Activated CD4-positive, alpha-beta T cell treated with anti-CD3 and anti-CD28 coated beads, Interleukin-2, amount 50 U/mL, for 16 hours (primary cell): Measurements from ENCODE around the gene FUT7.
A peak's percentile ranks its signal among the peaks of the same experiment; 100 is the strongest.

ENCODE experiments used
- DNase-seq: peaks from one replicate; pipeline ENCODE4 v3.0.0-alpha.2; 2020

The FUT7 gene

GRCh38 chr9:137001857-137002645 is 29.8 kb downstream of the FUT7 start:
- no peak for DNase-seq

GRCh38 chr9:137000177-137000930 is 31.5 kb downstream of the FUT7 start:
- DNase-seq, result peak; percentile 70

- peak; percentile 27 for DNase-seq
Measured at GRCh38 chr9:136997830-136998234, 34.1 kb downstream of the FUT7 start.

GRCh38 chr9:136997371-136997770 is 34.5 kb downstream of the FUT7 start:
- no peak for DNase-seq

- peak; percentile 20 for DNase-seq
Measured at GRCh38 chr9:136996361-136997292, 35.3 kb downstream of the FUT7 start, which contains the start of gene CLIC3. TSS of gene CLIC3 (minus strand) at chr9:136996568. CDS start at chr9:136996543, 25 bp downstream.

GRCh38 chr9:136995772-136996311 is 36.0 kb downstream of the FUT7 start:
- no peak for DNase-seq

GRCh38 chr9:136995362-136995761 is 36.5 kb downstream of the FUT7 start:
- no peak for DNase-seq

- DNase-seq, result no peak
Measured at GRCh38 chr9:136994888-136995230, 37.0 kb downstream of the FUT7 start.

- no peak for DNase-seq
Measured at GRCh38 chr9:136994180-136994887, 37.6 kb downstream of the FUT7 start.

- DNase-seq, result no peak
Measured at GRCh38 chr9:136992819-136993369, 39.0 kb downstream of the FUT7 start.

GRCh38 chr9:136991993-136992818 is 39.7 kb downstream of the FUT7 start, which contains the start of gene PAXX:
TSS of gene PAXX (plus strand) at chr9:136992422. CDS start at chr9:136992444, 22 bp downstream.
- DNase-seq, result peak; percentile 96

GRCh38 chr9:136990242-136990911 is 41.5 kb downstream of the FUT7 start:
- no peak for DNase-seq

GRCh38 chr9:136988872-136989271 is 43.0 kb downstream of the FUT7 start:
- DNase-seq, result no peak

- no peak for DNase-seq
Measured at GRCh38 chr9:136985853-136986252, 46.0 kb downstream of the FUT7 start.

- DNase-seq, result no peak
Measured at GRCh38 chr9:136985027-136985602, 46.8 kb downstream of the FUT7 start.

- DNase-seq, result no peak
Measured at GRCh38 chr9:136984464-136985026, 47.3 kb downstream of the FUT7 start.

- DNase-seq, result no peak
Measured at GRCh38 chr9:136983656-136984314, 48.1 kb downstream of the FUT7 start.

GRCh38 chr9:136983167-136983566 is 48.7 kb downstream of the FUT7 start:
- DNase-seq, result no peak
